HG03442 (cell line): ENCODE results near the gene NR6A1.

Source experiments
- ATAC-seq: cut with Tn5 transposase; IDR thresholded peaks from one replicate; pipeline ENCODE4 v1.9.1; 2021; ENCODE audit warnings: mild to moderate bottlenecking, moderate library complexity; ENCODE audit not compliant: unreplicated experiment

NR6A1 gene

DNA sequence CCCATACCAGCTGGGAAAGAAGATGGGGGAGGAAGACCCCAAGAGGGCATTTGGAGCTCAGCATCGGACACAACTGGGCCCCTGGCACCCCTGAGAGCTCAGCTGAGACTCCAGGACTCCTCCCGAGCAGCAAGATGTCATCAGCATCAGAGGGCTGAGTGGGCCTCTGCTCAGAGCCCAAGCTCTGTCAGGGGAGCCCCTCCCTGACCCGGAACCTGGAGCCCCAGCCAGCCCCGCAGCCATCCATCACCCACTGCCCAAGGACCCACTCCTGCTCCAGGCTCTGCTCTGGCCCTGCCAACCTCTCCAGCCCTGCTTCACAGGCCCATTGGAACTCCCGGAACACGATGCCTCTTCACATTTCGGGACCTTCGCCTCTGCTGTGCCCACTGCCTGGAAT is 273.7 kb downstream of the NR6A1 start:
- no peak for ATAC-seq

DNA sequence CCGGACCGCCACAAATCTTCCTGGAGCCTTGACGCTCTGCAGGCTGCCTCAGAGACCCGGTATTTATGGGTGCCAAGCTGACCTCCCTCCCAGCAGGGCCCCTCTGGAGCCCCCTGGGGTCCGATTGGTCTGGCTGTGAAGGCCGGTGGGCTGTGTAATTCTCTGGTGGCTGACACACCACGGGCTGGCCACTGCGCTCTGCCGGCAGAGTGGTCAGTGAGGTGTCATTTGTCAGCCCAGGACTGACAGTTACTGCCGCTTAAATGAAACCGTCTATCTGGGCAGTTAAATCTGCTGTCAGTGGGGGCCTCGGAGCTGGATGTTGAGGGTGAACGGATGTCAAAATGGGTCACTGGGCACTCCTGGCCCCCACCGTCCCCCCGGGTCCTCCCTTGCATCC is 274.6 kb downstream of the NR6A1 start:
- ATAC-seq, result no peak

DNA sequence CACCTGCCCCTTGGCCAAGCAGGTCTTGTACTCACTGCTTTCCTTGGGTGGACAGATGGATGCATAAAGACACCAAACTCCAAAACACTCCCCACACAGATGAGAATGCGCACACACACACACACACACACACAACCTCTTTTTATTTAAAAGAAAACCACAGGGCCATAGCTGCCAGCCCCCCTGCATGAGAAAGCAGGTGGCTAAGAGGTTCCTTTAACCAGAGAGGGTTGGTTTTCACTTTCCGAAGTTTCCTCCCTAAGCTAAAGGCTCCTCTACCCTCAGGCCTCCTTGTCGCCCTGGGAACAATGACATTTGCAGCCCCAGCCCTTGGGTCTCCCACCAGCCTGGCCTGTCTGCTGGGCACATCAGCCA is 275.0 kb downstream of the NR6A1 start:
- ATAC-seq, result no peak

DNA sequence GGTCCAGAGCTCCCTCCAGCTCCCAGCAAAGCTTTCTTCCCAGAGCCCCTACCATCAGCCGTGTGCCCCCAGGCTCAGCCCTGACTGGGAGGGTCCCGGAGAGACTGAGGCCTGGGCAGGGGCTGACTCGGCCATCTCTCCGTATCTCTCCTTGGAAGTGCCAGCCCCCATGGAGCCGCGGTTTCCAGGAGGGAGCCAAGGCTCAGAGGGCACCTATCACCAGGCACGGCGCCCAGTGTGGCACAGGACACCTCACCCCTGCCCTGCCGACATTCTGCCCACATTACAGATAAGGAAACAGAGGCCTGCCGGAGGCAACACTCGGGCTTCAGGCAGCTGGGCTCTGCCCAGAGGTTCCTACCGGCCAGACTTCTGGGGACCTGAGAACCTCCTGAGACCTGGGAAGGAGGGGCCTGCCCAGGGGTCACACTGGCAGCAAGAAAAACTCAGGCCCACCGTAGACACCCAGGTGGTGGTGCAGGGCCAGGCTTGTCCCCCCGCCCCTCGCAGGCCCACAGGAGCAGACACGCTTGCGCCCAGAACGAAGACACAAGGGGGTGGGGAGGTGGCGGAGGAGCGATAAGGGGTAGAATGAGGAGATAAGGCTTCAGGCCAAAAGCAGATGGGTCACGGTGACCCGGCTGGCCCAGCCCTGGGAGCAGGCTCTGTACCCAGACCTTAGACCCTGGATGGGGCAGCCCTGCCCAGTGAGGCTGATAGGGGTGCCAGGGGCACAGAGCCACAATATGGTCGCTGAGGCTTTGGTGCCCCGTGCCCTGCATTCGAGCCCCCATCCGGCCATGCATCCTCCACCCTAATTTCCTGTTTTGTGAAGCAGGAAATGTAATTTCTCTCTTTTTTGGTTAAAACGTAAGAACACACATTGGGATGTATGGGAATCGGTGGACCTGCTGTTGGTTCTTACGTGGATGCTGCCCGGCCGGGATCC is 275.7 kb downstream of the NR6A1 start:
- ATAC-seq, result no peak

DNA sequence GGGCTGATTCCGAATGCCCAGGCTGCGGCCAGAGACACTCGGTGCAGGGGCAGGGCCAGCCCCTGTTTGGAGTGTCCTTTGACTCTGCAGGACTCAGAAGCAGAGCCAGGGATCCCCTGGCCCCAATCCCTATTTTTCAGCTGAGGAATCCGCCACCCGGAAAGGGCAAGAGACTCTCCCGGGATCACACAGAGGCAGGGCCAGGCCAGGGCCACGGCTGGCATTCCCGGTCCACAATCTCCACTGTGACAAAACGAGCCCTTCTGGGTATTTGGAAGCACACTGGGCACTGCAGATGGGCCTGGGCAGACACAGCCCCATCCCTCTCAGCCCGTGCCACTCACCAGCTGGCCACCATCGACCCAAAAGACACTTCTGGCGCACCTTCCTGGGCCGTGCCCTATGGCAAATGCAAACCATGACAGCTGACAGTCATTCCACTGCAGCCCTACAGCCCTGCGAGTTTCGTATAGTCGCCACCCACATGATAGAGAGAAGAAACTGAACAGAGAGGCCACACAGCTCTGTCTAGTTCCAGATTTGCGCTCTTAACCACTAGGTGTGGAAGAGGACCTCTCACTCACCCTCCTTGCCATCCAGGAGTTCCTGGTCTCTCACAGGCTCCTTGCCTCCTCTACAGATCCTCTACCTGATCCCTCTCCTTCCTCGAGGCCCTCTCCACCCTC is 277.2 kb downstream of the NR6A1 start:
- ATAC-seq, result peak; percentile 70

DNA sequence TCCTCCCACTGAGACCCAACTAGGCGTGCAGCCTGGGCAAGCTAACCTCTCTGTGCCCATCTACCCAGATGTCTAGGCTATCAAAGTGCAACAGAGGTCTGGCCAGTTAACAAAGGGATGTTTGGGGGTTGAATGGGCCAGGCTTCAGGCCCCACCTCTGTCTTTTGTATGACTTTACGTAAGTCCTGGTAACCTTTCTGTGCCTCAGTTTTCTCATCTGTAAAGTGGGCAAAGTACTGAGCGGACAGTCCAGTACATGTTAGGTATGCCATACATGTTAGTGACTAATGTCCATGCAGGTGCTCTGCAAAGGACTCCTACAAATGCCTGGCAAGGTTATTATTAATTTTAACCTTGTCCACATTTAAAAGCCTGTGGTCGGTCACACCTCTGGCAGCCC is 277.9 kb downstream of the NR6A1 start:
- ATAC-seq, result no peak

DNA sequence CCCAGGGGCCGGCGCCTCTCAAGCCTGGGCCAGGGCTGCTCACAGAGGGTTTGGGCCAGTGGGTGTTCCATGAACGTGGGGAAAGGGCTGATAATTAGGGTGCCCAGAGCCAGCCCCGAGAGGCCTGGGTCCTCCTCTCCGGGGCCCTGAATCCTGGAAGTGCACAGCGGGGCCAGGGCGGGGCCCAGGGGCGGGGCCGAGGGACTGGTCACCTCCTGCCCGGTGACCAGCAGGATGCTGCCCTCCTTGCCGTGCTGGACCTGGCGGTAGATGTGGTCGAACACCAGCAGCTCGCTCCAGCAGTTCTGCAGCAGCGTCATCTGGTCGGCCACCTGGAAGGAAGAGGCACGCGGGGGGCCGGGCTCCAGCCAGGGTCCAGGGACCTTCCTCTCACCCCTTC is 278.3 kb downstream of the NR6A1 start:
- no peak for ATAC-seq

DNA sequence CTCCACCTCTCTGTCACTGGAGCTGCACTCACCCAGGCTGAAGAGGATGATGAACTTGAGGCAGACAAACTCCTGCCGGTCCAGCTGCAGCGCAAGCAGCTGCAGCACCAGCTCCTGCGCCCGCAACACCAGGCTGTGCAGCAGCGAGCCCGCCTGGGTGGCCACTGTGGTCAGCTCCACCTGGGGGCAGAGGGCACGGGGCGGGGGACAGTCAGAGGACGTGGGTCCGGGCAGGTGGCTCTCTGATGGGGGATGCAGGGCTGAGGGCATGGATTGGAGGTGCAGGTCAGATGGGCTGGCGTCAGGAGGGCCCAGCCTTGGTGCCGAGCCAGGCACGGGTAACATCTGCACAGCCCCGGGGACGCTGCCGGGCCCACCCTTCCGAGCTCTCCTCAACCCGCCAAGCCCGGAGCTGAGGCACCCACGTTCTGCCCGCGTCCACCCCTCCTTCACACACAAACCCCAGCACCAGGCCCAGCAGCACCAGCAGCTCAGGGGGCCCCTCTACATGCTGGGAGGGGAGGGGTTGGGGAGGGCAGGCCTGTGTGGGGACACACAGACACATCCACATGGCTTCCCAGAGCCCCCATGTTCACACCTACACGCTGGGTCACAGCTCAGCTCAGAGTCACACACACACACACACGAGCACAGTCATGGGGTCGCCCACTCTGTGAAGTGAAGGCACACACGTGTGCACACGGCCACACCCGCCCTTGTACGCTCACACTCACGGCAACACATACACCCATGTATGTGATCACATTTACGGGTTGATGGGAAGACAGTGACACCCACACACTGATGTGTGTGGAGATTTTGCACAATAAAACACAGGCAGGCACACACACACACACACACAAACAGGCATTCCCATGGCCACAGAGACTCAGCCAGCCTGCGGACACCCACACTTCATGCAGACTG is 279.8 kb downstream of the NR6A1 start:
- no peak for ATAC-seq

DNA sequence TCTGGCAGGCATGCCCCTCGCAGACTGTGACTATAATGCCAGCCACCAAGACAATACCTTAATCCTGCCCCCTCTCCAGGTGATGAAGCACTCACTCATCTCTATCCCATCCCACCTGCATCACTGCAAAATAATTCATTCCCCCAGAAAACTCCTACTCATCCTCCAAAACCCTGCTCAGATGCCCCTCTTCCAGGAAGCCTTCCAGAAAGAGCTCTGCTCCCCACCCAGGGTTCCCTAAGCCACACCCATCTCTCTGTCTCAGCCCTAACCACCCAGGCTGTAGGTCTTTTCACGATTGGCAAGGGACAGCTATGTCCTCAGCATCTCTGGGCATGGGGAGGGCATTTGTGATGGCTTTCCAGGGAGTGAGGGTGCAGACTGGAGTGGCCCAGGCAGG is 281.1 kb downstream of the NR6A1 start:
- no peak for ATAC-seq

DNA sequence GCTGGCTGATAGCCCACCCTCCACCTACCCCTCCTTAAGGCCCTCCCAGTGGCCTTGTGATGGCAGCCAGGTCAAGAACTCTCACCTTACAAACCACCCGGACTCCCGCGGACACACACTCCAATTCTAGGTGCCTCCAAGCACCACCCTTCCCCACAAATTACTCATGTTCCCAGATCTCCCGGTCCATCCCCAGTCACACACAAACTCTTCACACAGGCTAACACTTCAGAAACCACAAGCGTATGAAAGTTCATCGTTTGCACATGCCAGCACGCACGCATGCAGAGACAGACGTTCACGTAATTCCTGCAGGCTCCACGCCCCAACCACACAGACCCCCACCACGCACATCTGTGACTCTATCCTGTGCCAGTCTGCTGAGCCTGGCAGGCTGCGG is 281.9 kb downstream of the NR6A1 start:
- no peak for ATAC-seq

DNA sequence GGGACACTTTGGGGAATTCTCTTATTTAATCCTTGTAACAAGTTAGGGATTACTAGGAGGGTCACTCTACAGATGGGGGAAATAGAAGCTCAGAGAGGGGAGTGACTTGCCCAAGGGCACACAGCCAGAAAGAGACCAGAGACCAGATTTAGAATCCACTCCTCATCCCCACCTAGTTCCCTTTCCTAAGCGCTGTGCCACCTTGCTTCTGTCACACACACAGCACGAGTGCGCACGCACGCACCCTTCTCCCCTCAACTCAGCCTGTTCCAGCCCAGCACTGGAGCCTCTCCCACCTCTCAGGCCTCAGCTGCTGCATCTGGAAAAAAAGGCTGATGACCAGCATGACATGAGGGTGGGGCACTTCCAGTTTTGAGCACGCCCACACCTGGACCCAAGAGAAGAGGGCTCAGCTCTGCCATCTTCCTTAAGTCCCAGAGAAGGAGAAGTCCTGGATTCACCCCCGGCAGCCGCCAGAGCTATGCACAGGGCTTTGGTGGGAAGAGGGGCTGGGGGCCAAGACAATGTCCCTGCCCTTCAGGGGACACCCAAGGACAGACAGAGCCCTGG is 282.4 kb downstream of the NR6A1 start:
- ATAC-seq, result no peak

DNA sequence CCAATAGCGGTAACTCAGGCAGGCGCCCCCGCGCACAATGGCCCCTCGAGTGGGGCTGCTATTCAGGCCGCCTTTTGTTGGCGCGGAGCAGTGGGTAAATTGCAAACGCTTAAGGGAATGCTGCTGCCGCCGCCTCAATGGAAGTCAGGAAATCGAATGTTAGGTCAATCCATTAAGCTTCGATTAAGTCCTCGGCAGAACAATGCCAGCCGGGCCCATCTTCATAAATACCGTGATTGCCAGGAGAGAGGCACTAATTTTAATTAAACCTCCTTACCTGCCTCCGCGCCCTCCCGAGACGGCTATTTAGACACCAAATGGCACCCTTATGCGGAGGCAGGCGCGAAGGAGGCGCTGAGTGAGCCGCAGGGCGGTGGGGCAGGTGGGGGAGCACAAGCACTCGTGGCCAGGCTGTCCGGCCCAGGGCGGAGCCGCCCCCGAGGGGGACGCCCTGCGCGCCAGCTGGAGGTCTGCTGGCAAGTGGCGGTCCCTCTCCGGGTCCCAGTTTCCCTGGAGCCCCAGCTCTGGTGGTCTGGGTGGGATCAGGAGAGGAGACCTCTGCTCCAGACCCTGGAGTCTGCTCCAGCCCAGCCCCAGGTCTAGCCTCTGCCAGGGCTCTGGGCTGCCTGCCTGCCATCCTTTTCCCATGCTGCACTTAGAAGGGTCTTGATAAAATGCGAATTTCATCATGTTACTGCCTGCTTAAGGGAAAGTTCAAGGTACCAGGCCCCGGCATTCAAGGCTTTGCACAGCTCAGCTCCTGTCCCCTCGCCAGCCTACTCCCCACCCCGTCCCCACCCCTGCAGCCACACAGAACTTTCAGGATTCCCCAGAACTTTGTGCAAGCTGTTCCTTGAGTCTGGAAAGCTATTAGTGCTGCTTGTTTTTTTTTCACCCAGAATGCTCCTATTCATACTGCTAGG is 283.6 kb downstream of the NR6A1 start:
- ATAC-seq, result no peak

DNA sequence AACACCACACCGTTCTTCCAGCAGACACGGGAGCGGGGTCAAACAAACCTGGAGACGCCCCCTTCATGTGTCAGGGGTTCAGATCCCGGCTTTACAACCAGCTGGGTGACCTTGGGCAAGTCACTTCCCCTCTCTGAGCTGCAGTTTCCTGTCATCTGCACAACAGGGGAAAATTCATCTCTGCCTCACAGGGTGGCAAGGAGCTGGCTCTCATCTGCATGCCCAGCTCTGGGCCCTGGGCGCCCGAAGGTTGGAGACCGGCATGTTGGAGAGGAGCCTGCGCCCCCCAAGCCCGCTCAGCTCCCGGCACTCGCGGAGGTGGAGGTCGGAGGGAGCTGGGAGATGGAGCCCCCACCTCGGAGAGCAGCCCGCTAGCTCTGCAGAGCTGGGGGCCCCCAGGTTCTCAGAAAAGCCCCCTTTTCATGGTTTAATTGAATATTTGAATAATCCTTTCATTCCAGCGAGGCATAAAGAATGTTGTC is 284.3 kb downstream of the NR6A1 start:
- no peak for ATAC-seq

DNA sequence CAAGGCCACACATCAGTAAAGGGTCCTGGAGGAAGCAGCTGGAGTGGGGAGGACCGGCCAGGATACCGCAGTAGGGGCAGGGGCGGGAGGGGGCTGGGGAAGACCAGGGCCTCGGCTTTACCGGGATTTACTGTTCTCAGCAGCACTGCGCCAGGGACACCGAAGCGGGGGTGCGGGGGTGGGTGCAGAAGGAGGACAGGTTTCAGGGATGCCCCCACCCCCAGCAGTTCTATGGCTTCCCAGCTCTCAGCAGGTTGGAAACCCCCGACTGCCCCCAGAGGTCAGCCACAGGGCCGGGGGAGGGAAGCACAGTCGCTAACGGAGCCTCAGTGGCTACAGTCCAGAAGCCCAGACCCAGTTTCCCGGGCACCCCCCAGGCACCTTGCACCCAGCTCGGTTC is 285.2 kb downstream of the NR6A1 start:
- ATAC-seq, result no peak

DNA sequence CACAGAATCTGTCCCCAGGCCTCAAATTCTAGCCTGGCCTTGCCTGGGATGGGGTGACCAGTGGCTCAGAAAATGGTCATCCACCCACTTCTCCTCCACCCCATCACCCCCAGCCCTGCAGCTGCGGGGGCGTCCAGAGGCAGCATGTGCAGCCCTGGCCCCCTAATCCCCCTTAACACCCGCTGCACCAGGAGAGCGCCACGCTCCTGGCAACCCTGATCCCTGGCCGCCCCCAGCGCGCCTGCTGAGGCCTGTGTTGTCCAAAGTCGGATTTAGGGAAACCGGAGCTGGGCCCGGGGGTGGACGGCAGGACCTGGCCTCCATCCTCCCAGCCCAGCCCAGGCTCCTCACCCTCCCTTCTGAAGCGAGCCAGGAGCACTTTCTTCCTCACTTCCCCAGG is 285.9 kb downstream of the NR6A1 start:
- ATAC-seq, result no peak

DNA sequence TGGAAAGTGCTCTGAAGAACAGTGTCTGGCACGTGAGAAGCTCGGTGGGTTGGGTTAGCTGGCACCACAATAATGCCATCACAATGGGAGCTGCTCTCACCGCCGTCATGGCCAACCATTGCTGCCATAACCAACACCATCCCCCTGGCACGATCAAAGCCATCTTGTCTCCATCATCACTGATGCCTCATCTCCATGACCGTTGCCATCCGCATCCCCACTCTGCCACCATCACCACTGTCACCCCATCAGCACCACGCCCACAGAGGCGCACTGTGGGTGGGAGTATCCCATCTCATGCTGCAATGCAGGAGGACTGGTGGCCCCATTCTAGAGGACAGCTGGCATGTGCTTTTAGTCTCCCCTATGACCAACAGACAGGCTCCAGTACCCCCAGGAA is 287.6 kb downstream of the NR6A1 start:
- no peak for ATAC-seq

DNA sequence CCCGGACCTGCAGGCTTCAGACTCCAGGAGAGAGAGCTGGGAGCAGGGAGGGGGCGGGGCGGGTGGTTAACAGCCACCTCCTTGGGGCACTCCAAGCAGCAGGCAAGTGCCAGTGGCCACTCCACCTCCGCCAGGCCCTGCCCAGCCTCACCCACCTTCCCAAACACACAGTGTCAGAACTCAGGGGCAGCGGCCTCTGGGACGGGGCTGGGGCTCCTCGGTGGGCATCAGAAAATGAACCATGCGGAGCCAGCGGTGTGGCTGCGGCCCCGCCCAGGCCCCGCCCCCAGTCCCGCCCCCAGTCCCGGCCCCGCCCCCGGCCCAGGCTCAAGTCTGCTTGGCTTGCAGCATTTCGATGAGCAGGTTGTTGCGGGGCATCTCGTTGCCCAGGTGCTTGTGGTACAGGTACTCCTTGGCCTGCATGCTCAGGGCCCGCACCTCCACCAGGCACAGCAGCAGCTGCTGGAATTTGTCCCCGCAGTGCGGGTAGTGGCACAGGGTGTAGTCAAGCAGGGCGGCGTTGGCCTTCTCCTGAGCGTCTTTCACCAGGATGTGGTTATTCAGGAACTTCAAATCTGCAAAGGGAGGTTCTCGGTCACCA is 288.6 kb downstream of the NR6A1 start:
- no peak for ATAC-seq

DNA sequence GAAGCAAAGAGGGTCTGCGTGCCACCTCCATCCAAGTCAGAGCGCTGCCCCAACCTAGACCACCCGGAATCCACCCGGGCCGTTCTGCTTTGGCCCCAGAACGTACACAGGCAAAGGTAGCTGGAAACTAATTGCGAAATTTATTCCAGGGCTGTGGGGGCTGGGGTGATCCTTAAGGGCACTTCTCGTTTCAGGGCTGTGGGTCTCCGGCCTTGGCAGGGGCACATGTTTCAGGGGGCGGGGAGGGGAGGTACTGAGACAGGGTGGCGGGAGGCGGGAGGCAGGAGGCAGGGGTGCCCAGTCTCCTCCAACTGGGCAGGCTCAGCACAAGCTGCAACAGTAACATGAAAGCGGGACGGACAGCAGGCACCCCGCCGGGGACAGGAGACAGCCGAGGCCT is 290.0 kb downstream of the NR6A1 start:
- no peak for ATAC-seq

DNA sequence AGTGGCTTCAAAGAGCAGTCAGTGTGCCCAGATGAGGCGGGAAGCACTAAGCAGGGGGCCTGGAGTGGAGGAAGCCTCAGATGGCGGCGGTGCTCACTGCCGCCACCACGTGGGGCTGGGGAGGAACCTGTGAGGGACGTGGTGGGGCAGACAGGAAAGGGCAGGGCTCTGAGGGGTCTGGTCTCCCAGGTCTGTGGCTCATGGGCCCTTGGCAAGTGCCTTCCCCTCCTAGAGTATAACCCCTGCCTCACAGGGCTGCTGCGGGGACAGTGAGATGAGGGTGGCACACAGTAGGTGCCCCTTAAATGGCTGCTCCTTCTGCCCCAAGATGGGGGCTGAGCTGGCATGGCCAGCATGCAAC is 290.5 kb downstream of the NR6A1 start:
- ATAC-seq, result no peak
